Activated naive CD4-positive, alpha-beta T cell treated with anti-CD3 and anti-CD28 coated beads, Interleukin-2, amount 50 U/mL, for 16 hours (primary cell): ENCODE data around the gene AGPAT1.
A peak's percentile ranks its signal among the peaks of the same experiment; 100 is the strongest.
"Not testable (repeated sequence)": the region's sequence is repeated elsewhere in the genome, so short reads cannot be mapped to it uniquely, and the experiment has no call there.

Experiments
- DNase-seq: peaks from one replicate; pipeline ENCODE4 v3.0.0-alpha.2; 2020

Gene AGPAT1

GRCh38 chr6:32198345-32198696 is 22.4 kb upstream of the AGPAT1 start:
- DNase-seq, result no peak

DNA sequence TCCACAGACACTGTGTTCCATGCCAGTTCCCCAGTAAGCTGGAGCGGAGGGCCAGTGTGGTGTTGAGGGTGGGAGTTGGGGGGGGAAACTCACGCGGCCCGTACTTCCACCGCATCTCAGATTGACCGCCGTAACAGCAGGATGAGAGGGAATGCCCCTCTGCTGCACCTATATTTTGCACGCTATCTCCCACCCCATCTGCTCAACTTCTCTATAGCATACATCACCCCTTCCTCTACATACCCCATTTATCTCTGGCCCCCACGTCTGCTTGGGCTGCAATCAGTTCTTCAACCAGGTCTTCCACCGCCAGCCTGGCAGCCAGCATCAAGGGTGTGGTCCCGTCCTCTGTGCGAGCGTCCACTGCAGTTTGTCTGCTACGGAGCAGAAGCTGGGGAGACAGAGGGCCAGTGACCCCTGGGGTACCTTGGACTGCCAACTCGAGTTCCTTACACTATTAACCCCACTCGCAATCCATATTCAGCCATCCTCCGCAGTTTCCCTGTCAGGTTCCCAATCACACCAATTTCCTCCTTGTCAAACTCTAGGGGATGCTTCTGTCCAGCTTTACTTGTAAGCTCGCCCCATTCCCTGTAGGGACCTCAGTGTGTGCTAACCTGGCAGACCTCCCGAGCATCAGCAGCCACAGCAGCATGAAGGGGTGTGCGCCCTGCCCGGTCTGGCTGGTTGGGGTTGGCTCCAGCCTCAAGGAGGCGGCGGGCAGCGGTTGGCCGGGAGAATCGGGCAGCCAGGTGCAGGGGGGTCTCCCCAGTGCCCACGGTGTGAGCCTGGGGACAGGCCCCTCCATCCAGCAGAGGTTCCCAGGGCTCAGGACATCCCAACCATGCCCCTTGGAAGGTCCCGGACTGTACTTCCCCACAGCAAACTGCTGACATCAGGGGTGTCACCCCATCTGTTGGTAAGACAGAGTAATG is 21.1 kb upstream of the AGPAT1 start:
- no peak for DNase-seq

DNA sequence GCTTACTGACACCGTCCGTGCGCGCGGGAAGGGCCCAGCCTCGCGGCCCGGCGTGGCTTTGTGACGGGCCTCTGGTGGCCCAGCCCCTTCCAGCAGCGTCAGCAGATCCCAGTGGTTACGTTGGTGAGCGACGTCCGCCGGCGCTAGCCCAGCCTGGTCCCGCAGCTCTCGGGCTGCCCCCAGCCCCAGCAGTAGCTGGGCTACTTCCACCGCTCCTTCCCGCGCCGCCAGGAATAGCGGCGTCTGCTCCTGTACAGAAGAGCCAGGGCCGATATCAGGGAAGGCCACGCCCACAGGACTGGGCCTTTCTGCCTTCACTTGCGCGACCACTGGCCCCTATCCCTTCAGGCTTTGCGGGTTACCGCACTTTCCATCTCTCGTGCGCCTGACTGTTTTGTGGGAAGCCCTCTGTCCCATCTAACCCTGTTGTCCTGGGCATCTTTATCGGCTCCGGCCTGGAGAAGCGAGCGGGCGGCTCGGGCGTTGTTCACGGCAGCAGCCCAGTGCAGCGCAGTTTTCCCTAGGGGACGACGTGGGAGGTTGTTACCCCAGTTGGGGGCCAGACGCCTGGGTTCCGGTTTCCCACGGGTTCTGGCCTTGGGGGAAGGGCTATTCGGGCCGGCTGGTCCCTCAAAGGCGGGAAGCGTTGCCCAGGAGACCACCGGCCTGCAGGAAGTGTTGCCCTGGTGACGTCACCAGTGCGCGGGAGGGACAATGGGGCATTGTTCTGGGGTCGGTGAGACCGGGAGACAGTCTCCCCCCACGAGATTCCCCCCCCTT is 20.2 kb upstream of the AGPAT1 start:
- peak; percentile 51 for DNase-seq

GRCh38 chr6:32195652-32195901 is 19.7 kb upstream of the AGPAT1 start:
- peak; percentile 100 for DNase-seq

- no peak for DNase-seq
These were observed 19.2 kb upstream of the AGPAT1 start for GRCh38 chr6:32194825-32195651.

DNA sequence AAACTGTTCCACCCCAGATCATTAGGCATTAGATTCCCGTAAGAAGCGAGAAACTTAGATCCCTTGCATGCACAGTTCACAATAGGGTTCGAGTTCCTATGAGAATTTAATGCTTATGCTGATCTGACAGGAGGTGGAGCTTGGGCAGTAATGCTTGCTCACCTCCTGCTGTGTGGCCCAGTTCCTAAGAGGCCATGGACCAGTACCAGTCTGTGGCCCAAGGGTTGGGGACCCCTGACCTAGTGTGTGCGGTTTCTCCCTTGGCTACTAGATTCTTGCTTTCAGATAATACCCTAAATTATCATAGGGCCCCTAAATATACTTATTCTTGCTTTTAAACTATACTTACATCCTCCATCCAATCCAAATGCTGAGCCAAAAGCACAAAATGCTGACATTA is 18.5 kb upstream of the AGPAT1 start:
- no peak for DNase-seq

DNA sequence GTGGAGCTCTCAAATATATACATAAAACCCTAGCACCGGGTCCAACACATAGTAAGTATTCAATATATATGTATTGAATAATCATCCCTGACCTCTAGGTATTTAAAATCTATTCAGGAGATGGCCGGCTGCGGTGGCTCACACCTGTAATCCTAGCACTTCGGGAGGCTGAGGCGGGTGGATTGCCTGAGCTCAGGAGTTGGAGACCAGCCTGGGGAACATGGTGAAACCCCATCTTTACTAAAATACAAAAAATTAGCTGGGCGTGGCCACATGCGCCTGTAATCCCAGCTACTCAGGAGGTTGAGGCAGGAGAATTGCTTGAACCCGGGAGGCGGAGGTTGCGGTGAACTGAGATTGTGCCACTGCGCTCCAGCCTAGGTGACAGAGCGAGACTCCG is 17.2 kb upstream of the AGPAT1 start:
- not testable (repeated sequence) for DNase-seq

DNA sequence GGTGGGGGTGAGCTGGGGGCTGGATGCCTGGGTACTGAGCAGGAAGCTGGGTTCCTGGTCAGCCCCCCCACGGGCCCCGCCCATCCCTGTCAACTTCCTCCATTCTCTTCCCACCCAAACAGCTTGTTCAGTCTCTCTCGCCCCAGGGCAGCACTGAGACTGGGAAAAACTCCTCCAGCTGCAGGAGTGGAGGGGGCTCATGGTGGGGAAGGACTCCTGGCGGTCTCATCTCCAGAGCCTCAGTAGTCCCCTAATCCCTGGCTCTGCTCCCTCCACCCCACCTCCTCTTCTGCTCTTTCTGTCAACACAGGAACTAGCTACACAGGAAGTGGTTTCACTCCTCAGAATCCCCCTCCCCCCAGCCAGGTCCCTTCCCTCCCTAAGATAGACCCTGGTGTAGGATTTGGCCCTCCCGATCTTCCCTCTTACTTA is 16.7 kb upstream of the AGPAT1 start, which contains the start of gene GPSM3:
GPSM3 (minus strand) TSS at position 36 of the 432 bp plus-strand sequence. CDS start 130 bp downstream, outside the sequence.
- peak; percentile 32 for DNase-seq

DNA sequence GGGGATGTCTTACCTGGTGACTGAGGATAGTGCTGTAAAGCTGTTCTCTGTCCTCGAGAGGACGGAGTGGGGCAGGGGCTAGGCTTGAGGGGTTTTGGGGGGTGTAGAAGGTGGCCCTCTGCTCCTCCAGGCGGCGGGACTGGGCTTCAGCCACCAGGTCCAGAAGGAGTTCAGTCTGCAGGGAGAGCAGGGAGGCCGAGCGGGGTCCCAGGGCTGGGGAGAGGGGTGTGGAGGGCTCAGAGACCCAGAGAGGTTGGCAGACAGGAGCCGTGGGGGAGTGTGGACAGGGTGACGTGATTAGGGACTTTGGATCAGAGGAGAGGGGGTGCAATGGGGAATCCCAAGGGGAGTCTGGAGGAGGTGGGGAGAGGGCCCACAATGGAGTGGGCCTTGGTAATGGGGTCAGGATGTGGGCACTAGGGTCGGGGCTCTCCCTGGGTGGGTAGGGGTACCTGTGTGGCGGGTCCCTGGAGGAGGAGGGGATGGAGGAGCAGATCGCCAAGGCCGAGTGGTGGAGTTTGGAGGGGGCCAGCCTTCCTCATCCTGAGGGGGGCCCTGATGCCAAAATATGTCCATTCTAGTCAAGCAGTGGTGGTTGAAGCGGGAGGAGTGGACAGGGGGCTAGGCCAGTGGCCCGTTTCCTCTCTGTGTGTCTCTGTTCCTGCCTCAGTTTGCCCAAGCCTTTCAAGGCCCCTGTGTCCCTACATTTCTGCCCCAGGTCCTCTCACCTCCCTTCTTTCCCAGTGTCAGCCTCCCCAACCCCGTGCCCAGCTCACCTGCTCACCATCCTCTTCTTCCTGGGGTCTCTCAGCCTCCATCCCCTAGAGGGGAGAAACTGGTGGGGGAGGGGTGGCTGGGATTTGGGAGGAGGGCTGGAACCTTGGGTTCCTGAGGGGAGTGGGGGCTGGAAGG is 16.1 kb upstream of the AGPAT1 start:
- DNase-seq, result no peak

DNA sequence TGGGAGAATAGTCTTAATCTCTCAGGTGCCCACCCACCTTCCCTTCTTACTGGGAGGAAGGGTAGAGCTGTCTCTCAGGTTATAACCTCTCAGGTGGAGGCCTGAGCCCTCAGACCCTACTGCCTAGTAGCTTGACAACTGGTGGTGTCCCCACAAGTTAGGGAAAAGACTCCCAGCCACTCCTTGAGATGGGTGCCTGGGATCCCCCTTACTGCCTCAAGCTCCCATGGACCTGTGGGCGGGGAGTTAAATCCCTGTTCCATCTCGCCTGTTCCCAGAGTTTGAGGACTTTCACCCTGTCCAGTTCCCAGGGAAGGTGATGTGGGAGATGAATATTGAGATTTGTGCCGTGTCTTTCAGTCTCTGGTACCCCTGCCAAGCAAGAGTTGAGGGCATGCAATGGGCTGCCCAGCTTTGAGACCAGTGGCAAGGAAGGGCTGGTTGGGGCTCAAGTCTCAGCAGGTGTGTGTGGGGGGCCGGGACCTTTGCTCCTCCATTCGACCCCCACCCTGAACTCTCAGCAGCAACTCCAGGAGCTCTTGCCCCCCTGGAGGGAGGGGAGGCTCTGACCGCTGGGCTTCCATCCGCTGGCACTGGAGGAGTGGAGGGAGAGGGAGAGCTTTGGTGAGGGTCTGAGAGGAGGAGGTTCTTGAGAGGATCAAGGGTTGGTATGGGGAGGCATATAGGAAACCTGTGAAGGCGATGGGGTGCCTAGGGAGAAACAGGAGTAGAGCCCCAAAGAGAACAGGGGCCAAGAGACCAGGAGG is 15.2 kb upstream of the AGPAT1 start:
- DNase-seq, result no peak

GRCh38 chr6:32190054-32190851 is 14.4 kb upstream of the AGPAT1 start, which contains the start of gene PBX2:
Gene PBX2 (minus strand): TSS chr6:32190202. CDS start chr6:32189915, 287 bp downstream.
- DNase-seq, result peak; percentile 82

DNA sequence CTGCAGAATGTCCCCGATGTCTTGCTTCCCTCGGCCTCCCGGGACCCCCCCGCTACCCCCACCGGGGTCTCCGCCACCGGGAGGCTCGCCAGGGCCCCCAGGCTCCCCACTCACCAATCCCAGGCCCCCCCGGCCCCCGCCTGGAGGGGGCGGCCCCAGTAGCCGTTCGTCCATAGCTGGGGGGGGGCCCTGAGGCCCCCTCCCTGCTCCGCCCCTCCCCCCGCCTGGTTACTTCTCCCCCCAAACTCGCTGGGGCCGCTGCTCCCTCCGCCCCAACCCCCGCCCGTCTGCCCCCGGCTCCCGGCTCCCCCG is 13.8 kb upstream of the AGPAT1 start:
- no peak for DNase-seq

DNA sequence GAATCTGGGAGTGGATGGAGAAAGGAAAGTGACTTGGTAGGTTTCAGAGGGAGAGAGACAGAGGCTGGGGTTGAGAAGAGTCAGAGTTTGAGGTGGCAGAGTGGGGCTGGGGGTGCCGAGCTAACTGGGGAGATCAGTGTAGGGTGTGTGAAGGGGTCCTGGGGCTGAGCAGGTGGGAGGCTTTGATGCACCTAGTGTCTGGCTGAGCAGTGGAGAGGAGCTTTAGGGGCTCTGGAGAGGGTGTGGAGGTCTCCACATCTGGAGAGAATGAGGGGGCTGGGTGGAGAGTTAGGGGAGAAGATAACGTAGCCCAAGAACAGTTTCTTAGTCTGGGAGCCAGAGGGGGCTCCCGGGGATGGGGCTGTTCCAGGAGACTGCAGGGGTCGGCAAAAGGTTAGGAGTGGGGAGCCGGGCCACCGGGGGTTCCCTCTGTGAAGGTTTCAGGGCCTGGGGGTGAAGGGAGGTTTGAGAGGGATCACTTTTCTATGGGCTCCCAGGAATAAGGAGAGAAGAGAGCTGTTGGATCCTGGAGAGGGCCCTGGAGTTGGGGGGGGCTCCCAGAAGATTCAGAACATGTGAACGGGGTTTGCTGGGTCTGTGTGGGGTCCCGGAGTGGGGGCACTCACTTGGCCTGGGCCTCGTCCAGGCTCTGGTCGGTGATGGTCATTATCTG is 13.3 kb upstream of the AGPAT1 start:
- DNase-seq, result no peak

DNA sequence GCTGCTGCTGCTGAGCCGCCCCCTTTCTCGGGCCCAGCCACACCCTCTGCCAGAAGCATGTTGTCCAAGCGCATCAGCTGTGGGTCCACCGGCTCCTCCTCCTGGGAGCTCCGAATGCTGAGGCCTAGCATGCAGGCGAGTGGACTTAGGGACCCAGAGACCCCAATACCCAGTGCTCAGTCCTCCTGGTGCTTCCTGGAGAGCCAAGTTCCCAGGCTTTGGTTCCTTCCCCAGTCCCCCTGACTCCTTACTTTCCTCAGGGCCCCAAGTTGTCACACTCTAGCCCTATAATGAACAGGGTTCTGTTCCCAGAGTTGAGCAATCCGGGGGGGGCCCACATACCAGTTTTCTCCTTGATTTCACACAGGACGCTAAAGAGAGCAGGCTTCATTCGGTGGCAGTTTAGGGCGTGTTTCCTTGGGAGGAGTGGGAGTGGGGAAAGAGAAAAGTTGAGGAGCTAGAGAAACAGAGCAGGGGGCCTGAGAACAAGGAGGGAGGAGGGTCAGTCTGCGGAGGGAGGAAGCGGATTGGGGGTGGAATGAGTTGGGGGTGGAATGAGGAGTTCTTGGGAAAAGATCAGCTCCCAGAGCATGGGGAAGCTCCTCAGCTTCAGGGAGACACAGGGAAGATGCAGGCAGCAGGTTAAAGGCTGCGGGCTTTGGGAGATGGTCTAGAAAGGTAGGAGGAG is 12.6 kb upstream of the AGPAT1 start:
- DNase-seq, result no peak

DNA sequence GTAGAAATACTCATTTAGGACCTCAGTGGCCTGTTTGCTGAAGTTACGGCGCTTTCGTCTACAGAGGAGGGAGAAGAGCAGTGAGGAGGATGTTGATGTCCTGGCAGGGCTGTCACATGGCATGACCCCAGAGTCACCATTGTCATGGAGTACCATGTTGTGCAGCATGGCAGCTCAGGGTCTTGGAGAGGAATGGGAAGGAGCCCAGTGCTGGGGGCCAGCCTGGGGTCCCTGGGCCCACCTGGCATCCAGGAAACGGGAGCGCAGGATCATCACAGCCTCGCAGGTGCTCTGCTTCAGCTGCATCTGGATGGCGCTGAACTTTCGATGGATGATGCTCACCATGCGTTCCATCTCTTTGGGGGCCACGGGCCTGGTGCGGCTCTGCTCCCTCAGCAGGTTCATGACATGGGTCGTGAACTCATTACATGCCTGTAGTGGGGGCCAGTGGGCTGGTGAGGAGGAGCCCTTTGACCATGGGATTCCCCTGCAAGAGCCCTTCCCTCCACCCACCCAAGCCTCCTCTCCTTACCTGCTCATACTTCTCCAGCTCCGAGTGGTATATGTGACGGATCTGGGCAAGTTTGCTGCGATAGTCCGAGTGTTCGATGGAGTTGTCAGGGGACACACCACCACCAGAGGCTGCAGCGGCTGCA is 12.0 kb upstream of the AGPAT1 start:
- not testable (repeated sequence) for DNase-seq

DNA sequence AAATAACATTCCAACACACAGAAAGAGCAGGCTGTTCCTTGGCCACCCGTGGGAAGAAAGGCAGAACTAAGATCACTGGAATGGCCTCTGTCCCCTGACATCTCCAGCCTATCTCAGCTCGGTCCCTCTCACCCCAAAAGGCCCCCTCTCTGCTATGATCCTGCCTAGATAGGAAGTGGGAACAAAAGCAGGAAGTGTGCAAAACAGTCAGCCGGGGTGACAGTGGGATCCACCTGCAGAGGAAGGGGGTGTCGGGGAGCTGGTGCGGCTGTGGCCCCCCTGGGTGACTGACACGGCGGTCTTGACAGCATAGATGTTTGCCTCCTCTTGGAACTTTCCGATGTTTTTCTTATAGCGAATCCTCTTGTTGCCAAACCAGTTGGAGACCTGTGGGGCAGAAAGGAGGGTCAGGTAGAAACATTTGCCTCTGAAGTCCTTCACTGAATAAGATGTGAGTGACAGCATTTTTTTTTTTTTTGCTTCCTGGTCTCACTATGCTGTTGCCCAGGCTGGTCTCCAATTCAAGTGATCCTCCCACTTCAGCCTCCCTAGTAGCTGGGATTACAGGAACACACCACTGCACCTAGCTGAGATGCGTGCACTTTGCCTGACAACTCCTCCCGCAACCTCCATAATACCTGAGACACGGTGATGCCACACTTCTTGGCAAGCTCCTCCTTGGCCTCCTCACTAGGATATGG is 11.3 kb upstream of the AGPAT1 start:
- no peak for DNase-seq

DNA sequence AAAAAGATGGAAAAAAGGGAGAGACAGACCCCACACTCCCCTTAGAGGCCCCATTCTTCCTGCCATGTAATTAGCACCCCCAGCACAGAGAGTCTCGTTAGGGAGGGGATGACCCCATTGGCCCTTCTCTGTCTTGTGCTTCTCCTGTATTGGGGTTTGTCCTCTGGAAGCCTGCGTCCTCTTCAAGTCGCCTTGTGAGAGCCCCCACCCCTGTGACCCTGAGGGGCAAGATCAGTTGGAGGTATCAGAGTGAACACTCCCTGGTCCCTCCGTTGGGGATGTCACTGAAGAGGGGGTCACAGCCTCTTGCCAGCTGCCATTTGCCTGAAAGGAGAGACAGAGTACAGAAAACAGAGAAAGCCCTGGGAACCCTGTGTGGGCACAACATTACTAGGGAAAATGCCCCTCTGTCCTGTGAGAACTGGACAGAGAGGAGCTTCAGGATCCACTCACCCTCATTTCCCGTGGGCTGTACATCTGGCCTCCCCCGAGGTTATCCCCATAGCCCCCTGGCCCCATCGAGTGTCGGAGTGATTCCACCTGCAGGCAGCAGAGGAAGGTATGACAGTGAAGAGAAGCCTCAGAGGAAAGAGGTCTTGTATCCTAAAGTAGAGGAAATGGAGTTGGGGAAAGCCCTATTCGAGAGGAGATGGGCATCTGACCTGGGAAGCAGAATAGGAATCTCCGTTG is 10.4 kb upstream of the AGPAT1 start:
- not testable (repeated sequence) for DNase-seq
